ENCODE data around the gene ALDH1B1.

Gene ALDH1B1

GRCh38 chr9:38392235-38393127 is at the start of gene ALDH1B1:
TSS of gene ALDH1B1 (plus strand) at chr9:38392702. CDS start at chr9:38395749, 3,047 bp downstream.
- DNase-seq = peak; percentile 20 to 27

GRCh38 chr9:38343037-38343436 is 49.5 kb upstream of the ALDH1B1 start:
- DNase-seq = no peak

GRCh38 chr9:38343552-38343951 is 49.0 kb upstream of the ALDH1B1 start:
- DNase-seq = no peak

GRCh38 chr9:38344566-38345324 is 47.8 kb upstream of the ALDH1B1 start:
- DNase-seq = no peak

- no peak for DNase-seq
Observed at GRCh38 chr9:38345851-38346755, 46.4 kb upstream of the ALDH1B1 start.

- DNase-seq = no peak
Observed at GRCh38 chr9:38346811-38347210, 45.7 kb upstream of the ALDH1B1 start.

- no peak for DNase-seq
Observed at GRCh38 chr9:38347271-38347671, 45.2 kb upstream of the ALDH1B1 start.

GRCh38 chr9:38347946-38348345 is 44.6 kb upstream of the ALDH1B1 start:
- DNase-seq = no peak

GRCh38 chr9:38350529-38350928 is 42.0 kb upstream of the ALDH1B1 start:
- no peak for DNase-seq

GRCh38 chr9:38352530-38353328 is 39.8 kb upstream of the ALDH1B1 start:
- no peak for DNase-seq

GRCh38 chr9:38355115-38355514 is 37.4 kb upstream of the ALDH1B1 start:
- DNase-seq = no peak

GRCh38 chr9:38355517-38356120 is 36.9 kb upstream of the ALDH1B1 start:
- no peak for DNase-seq

GRCh38 chr9:38356851-38357250 is 35.7 kb upstream of the ALDH1B1 start:
- no peak for DNase-seq

- DNase-seq = no peak
Observed at GRCh38 chr9:38357350-38358114, 35.0 kb upstream of the ALDH1B1 start.

GRCh38 chr9:38358390-38359296 is 33.9 kb upstream of the ALDH1B1 start:
- DNase-seq = no peak

GRCh38 chr9:38359297-38359653 is 33.2 kb upstream of the ALDH1B1 start:
- no peak for DNase-seq

- no peak for DNase-seq
Observed at GRCh38 chr9:38359689-38360385, 32.7 kb upstream of the ALDH1B1 start.

GRCh38 chr9:38360839-38361472 is 31.5 kb upstream of the ALDH1B1 start:
- no peak for DNase-seq

- no peak for DNase-seq
Observed at GRCh38 chr9:38361473-38361850, 31.0 kb upstream of the ALDH1B1 start.

Data from activated CD4-positive, alpha-beta T cell treated with anti-CD3 and anti-CD28 coated beads, Interleukin-2, amount 50 U/mL, for 4 hours (primary cell).